NCI-H2171 (cell line): ENCODE results near the gene SALL4.
"Not testable (repeated sequence)": the region's sequence is repeated elsewhere in the genome, so short reads cannot be mapped to it uniquely, and the experiment has no call there.

Experiments
- DNase-seq: peaks from one replicate; lab custom pipeline; 2025; lab: John Stamatoyannopoulos, UW

SALL4 gene

DNA sequence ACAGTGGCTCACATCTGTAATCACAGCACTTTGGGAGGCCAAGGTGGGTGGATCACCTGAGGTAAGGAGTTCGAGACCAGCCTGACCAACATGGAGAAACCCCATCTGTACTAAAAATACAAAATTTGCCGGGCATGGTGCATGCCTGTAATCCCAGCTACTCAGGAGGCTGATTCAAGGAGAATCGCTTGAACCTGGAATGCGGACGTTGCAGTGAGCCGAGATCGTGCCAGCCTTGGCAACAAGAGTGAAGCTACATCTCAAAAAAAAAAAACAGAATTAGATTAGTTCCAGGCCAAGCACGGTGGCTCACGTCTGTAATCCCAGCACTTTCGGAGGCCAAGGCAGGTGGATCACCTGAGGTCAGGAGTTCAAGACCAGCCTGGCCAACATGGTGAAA, 36.9 kb downstream of the SALL4 start:
- DNase-seq = not testable (repeated sequence)

- no peak for DNase-seq
Measured at GRCh38 chr20:51763965-51764602, 38.2 kb downstream of the SALL4 start.

DNA sequence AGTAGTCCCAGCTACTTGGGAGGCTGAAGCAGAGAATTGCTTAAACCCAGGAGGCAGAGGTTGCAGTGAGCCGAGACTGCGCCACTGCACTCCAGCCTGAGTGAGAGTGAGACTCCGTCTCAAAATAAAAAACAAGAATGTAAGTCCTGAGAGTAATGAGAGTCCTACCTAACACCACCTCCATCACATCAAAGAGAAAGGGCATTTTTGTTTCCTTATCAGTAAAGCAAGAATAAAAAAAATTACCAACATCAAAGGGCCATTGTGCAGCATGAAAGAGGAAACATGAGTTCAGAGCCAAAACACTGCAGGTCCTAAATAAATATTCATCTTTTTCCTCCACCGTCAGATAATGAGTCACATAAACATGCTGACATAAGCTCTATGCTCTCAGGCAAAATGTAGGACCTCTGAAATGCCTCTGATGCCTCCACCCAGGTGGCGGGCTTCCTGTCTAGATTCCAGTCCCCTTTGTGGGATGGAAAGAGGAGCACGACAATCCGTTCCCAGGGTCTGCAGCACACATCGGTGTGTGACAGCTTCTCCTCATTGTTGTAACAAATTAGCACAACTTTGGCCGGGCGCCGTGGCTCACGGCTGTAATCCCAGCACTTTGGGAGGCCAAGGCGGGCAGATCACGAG, 41.3 kb downstream of the SALL4 start:
- no peak for DNase-seq

DNA sequence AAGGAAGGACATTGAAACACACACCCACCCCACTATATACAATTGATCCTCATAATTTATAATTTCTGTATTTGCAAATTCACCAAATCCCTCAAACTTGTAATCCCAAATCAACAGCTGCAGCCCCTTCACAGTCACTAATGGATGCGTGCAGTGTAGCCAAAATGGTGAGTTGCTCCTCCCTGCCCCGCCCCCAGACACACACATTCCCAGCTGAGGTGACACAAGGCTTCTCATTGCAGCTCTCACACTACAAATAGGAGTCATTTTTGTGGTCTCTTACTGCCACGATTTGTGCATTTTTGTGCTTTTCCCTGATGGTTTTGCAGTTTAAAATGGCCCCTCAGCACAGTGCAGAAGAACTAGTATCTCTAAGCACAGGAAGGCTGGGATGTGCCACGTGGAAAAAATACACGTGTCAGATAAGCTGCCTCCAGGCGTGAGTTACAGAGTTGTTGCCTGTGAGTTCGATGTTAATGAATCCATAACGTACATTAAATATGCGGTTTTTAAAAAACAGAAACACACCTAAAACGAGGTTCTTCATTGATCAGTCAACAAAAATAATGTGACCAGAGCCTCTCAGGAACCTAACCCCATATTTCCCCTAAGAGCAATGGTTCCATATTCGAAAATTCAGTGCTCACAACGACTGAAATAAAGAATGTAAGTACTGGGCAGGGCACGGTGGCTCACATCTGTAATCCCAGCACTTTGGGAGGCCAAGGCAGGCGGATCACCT, 42.4 kb downstream of the SALL4 start:
- DNase-seq = no peak

GRCh38 chr20:51758978-51759544, 43.3 kb downstream of the SALL4 start:
- DNase-seq = no peak

DNA sequence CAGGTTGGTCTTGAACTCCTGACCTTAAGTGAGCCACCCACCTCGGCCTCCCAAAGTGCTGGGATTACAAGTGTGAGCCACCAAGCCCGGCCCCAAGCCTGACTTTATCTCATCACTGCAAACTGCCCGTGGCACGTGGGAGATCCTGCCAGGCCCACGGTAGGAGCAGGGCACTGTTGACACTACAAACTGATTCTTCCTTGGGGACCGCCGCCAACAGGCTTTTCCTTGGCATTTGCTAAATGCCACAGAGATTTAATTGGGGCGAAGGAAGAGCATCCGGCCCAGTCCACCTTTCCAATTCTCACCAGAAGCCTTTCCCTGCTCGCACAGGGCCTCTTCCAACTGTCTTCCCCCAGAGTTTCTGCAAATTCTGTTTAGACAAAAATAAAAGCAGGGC, 45.1 kb downstream of the SALL4 start:
- DNase-seq = no peak

DNA sequence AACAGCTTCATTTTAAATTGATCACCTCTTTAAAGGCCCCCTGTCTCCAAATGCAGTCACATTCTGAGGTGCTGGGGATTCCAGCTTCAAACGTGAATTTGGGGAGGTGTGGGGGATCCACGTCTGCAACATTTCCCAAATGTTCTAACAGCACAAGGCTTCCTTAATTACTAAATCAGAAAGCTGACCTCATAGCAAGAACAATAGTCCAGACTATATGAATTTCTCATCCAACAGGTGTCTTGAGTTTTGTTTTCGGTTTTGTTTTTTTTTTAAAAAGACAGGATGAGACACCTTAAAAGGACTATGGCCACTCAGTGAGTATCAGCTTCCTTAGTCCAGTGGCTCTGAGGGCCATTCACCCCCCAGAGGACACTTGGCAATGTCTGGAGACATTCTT, 45.7 kb downstream of the SALL4 start:
- DNase-seq = no peak

- DNase-seq = not testable (repeated sequence)
Measured at GRCh38 chr20:51753220-51753619, 49.1 kb downstream of the SALL4 start.

GRCh38 chr20:51752343-51752951, 49.9 kb downstream of the SALL4 start:
- DNase-seq = no peak

GRCh38 chr20:51750770-51751388, 51.4 kb downstream of the SALL4 start:
- DNase-seq = no peak

GRCh38 chr20:51750037-51750769, 52.1 kb downstream of the SALL4 start:
- no peak for DNase-seq

GRCh38 chr20:51749674-51750036, 52.7 kb downstream of the SALL4 start:
- DNase-seq = no peak

GRCh38 chr20:51747182-51747911, 55.0 kb downstream of the SALL4 start:
- DNase-seq = no peak

- no peak for DNase-seq
Measured at GRCh38 chr20:51745804-51746203, 56.5 kb downstream of the SALL4 start.

GRCh38 chr20:51740838-51741237, 61.5 kb downstream of the SALL4 start:
- DNase-seq = no peak

- DNase-seq = not testable (repeated sequence)
Measured at GRCh38 chr20:51740308-51740707, 62.0 kb downstream of the SALL4 start.

DNA sequence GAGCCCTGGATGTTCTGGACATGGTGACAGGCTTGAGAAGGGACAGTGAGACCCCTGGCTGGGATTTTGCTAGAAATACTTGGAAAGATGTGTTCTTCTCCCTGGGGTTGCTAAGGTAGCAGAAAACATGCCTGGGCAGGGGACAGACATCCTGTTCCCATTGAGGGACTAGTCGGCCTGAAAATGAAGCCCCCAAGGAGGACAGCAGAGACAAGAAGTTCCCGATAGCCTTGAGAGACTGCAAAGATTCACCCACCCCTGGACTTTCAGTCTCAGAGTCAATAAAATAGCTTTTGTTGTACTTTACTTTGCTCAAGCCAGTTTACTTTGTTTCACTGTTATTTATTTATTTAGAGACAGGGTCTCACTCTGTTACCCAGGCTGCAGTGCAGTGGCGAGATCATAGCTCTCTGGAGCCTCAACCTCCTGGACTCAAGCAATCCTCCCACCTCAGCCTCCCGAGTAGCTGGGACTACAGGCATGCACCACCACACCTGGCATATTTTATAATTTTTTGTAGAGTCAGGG, 62.5 kb downstream of the SALL4 start:
- DNase-seq = no peak

DNA sequence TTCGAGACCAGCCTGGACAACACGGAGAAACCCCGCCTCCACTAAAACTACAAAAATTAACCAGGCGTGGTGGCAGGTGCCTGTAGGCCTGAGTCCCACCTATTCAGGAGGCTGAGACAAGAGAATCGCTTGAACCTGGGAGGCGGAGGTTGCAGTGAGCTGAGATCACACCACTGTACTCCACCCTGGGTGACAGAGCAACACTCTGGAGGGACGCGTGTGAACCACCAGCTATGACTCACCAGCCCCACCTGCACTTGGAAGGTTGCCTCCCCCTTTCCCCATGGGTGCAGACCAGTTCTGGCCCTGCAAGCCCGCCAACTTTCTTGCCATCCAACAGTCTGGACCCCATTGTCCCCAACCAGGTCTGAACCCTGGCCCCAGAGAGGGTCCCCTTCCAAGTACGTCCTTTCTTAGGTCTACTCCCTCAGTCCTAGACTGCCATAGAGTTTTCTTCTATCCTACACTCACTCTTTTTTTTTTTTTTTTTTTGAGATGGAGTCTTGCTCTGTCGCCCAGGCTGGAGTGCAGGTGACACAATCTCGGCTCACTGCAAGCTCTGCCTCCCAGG, 63.4 kb downstream of the SALL4 start:
- no peak for DNase-seq

GRCh38 chr20:51738261-51738660, 64.1 kb downstream of the SALL4 start:
- not testable (repeated sequence) for DNase-seq

GRCh38 chr20:51736947-51737346, 65.4 kb downstream of the SALL4 start:
- DNase-seq = no peak
